Activated CD4-positive, alpha-beta T cell treated with anti-CD3 and anti-CD28 coated beads, Interleukin-2, amount 50 U/mL, for 16 hours (primary cell): ENCODE data around the gene FCRLA.
A peak's percentile ranks its signal among the peaks of the same experiment; 100 is the strongest.
"Not testable (repeated sequence)": the region's sequence is repeated elsewhere in the genome, so short reads cannot be mapped to it uniquely, and the experiment has no call there.

Experiments
- DNase-seq: peaks from one replicate; pipeline ENCODE4 v3.0.0-alpha.2; 2020

FCRLA gene, protein sequence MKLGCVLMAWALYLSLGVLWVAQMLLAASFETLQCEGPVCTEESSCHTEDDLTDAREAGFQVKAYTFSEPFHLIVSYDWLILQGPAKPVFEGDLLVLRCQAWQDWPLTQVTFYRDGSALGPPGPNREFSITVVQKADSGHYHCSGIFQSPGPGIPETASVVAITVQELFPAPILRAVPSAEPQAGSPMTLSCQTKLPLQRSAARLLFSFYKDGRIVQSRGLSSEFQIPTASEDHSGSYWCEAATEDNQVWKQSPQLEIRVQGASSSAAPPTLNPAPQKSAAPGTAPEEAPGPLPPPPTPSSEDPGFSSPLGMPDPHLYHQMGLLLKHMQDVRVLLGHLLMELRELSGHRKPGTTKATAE

DNA sequence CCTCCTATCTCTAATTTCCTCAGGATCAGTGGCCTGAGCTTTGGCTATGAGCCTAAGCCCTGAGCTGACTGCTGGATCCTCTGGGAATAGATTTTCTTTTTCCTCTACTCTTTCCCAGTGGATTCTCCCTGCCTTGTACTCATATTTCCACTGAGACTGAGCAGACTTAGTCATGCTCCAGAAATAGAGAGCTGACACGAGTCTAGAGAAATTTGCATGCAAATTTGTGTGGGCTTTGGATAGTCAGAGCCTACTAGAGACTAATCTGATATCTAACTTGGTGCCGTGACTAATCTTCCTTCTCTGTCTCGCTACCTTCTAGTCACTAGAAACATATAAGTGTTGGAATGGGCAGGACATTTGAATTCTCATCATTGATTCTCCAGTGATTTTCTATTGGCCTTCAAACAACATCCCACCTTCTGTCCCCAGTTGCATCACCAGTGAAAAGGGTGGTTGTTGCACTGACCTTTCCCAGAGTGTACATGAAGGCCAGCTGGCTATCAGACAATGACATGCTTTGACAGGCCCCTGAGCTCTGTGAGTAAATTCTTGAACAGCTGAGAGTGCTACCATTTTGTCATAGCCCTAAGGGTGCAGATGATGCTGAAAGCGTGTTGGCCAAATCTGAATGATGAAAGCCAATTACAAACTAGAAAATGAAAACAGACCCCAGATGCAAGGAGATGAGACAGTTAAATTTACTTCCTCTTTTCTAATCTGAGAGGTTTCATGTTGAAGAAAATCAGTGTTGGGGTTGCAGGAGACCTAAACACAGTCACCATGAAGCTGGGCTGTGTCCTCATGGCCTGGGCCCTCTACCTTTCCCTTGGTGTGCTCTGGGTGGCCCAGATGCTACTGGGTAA is at the start of gene FCRLA:
TSS of gene FCRLA (plus strand) at position 748 of the 866 bp plus-strand sequence. CDS start at position 784, 36 bp downstream.
- DNase-seq = no peak

DNA sequence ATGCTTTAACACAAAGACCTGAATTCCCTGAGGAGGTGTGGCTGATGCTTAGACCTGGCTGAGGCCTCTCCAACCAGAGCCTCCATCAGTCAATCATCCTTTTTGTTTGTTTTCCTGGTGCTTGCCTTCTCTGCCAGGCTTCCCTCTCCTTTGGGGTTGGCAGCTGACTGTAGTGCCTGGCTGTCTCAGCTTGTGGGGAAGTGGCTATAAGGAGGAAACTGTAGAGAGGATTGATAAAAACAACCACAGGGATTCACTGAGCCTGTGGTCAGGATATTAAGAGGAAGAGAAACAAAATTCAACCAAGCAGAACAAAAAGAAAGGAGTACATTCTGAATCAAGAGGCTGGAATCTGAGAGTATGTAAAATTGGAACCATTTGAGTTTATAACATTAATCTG is 48.5 kb upstream of the FCRLA start:
- not testable (repeated sequence) for DNase-seq

DNA sequence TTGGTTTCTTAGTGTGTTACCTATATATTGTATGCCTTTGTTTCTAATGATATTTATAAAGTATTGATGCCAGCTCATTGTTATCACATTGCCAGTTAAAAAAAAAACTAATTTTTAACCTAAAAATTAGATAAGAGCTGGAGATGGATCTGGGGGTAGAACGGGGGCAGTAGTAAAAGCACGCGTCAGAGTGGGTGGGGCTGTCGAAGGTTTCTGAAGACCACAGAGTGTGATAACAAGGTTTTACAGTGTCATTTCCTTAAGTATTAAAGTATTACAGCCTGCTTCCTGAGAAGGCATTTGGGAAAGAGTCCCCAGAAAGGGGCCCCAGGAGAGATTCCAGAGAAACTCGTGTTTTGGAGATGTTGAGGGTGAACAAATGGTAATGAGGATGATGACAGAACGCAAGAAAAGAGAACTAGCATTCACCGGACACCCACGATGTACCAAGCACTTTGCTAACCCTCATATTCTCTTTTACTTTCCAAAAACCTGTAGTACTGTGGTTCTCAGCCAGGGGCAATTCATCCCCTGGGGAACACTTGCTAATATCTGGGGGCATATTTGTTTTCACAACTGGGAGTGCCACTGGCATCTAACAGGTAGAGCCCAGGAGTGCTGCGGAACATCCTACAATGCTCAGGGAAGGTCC is 45.2 kb upstream of the FCRLA start:
- not testable (repeated sequence) for DNase-seq

DNA sequence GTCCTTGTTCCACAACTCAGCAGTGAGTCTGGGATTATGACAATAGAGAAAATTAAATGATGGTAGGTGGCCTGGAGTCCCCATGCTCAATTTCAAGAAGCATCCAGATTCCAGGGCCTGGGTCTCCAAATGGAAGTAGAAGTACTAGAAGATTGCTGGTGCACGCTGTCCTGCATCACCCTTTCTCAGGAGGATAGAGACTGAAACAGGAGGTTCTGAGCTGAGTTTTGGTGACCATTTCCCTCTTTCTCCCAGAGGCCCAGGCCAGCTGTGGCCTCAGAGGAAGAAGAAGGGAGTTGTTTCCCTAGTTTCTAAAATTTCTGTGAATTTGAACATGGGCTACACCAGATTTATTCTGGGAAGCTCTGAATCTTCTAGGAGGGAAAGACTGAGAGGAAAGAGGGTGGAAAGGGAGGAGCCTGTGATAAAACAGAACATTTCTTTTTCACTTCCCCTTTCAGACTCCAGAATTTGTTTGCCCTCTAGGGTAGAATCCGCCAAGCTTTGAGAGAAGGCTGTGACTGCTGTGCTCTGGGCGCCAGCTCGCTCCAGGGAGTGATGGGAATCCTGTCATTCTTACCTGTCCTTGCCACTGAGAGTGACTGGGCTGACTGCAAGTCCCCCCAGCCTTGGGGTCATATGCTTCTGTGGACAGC is 44.2 kb upstream of the FCRLA start, which contains the start of gene FCGR2B:
TSS of gene FCGR2B (plus strand) at position 460 of the 656 bp plus-strand sequence. CDS start at position 559, 99 bp downstream.
- DNase-seq = not testable (repeated sequence)

DNA sequence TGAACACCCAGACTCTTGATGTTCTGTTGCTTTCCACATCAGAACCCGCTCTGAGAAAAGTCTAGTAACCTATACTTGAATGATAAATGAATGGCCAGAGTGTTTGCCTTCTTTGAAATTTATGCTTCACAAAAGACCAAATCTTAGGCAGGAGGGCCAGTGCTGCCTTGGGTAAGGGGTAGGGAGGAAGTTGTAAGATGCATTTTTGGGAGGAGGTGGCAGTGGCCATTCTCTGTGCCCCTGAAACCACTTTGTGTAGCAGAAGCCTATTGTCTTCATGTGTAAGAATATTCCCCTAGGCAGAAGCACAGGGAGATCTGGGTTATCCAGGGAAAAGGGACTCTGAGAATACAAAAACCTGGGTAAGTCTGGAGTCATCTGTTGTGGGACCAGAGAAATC is 43.5 kb upstream of the FCRLA start:
- DNase-seq = not testable (repeated sequence)

DNA sequence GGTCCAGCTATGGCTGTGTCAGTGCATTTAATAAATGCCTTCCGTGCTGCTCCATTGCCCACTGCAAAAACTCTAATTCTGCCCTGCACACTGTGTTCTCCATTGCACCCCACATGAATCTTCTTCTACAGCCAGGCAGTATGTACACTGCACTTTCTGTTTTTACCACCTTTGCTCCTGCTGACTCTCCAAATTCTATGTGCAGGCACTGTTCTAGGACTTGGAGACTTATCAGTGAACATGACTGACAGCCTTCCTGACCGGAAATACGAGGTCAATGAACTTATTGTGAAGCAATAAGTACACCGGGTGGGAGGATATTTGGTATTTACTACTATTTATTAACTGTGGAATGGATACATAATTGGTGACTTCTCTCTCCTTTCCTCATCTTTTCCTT is 42.3 kb upstream of the FCRLA start:
- not testable (repeated sequence) for DNase-seq

DNA sequence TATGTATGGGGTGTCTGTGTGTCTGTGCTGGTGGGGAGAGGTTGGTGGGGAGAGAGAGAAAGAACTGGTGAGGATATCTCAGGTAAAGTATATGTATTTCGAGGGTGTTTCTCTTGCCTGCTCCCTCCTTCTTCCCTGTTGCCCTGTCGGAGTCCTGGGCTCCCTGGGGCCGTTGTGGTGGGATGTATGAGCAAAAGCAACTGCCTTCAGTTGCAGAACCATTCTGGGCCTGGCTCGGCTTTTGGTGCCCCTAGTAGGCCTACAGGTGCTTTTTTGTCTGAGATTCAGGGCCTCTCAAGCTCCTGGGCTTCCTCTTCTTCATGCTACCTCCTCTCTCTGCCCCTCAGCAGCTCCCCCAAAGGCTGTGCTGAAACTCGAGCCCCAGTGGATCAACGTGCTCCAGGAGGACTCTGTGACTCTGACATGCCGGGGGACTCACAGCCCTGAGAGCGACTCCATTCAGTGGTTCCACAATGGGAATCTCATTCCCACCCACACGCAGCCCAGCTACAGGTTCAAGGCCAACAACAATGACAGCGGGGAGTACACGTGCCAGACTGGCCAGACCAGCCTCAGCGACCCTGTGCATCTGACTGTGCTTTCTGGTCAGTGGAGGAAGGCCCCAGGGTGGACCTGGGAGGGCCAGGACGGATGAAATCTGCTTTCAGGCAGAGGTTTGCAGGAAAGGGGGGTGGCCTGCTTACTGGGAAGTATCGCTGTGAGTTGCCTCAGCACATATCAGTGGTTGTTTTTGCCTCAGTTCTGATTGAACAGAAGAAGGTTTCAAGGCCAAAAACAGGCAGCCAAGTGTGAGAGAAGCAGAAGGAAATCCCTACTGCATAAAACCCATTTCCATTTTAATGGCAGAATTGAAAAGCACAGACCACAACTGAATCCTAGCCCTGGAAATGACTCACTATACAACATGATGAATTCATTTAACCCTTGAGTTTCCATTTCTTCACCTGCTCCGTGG is 35.7 kb upstream of the FCRLA start:
- DNase-seq = peak; percentile 29

DNA sequence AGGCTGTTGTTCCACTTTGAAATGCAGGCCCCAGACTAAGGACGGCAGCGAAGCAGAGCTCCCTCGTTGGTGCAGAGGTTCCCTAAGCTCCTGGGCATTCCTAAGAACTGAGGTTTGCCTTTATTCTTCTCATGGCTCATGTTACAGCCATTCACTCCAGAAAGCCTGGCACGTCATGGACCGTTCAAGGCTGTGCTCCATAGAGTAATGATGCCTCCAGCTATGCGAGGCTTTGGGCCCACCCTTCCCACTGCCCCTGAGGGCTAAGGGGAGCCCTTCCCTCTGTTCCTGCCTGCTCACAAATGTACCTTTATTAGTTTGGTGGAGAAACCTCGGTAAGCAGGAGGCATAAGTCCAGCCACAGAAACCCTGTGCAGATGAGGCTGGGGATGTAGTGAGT is 33.6 kb upstream of the FCRLA start:
- not testable (repeated sequence) for DNase-seq

DNA sequence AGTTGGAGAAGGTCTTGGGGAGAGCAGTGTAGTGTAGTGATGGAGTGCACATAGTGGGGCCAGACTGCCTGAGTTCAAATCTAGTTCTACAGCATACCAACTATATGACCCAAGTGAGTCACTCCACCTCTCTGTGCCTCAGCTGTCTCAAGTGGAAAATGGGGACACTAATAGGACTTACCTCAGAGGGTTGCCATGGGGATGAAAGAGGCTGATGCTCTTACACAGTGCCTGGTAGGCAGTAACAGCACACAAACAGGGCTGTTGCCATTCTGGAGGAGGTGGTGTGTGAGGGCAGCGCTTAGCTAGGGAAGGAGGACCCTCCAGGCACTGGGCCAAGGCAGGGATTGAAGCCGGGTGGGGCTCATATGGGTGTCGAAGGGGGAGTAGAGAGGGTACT is 32.6 kb upstream of the FCRLA start:
- not testable (repeated sequence) for DNase-seq

DNA sequence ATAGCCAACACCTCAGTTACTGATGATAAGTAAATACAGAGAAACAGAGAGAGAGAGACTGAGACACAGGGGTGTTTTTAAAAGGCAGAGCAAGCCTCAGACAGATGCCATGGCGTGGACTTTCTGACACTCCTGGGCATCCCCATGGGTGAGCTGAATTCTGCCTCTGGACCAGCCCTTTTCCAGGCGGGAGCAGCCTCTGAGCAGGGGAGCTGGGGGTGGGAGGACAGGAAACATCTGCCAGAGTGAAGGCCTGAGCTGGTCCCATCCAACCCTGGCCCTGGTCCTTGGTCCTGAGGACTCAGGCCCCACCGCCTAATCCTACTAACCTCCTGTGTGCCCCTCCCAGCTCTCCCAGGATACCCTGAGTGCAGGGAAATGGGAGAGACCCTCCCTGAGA is 32.1 kb upstream of the FCRLA start:
- not testable (repeated sequence) for DNase-seq

DNA sequence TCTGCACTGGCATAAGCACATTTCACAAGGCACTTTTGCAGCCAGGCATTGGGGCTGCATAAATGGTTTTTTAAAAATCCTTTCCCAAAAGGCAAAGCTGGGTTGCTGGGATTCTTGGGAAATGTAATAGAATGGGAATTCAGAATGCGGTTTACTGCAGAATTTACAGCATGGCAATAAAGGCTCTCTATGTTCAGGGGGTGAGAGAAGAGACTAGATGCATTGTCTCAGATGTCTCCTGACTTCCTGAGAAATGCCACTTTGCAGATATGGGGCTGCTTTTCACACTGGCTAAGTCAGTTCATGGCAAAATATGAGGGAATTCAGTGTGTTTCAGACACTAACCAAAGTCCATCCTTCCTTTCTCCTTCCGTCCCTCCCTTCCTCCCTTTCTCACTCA is 30.6 kb upstream of the FCRLA start:
- no peak for DNase-seq

DNA sequence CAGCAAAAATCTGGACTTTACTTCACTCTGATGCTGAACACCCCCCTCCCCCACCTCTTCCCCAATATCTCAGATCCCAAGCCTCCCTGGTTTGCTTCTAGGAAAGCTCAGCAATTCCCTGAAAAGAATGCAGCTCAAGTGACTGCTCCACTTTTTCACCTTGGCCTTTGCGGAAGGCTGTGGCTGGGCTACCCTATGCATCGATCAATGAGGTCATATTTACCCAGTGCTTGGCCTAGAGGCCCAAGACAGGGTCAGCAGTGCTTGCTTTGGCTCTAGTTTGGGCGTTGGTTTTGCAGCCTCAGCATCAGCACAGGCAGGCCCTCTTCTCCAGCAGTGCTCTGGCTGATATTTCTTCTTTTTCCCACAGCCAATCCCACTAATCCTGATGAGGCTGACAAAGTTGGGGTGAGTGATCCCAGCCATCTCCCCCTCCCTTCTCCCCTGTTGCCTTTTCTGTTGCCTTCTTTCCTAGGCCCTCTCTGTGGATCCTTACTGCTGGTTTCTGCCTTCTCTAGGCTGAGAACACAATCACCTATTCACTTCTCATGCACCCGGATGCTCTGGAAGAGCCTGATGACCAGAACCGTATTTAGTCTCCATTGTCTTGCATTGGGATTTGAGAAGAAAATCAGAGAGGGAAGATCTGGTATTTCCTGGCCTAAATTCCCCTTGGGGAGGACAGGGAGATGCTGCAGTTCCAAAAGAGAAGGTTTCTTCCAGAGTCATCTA is 29.9 kb upstream of the FCRLA start:
- no peak for DNase-seq

DNA sequence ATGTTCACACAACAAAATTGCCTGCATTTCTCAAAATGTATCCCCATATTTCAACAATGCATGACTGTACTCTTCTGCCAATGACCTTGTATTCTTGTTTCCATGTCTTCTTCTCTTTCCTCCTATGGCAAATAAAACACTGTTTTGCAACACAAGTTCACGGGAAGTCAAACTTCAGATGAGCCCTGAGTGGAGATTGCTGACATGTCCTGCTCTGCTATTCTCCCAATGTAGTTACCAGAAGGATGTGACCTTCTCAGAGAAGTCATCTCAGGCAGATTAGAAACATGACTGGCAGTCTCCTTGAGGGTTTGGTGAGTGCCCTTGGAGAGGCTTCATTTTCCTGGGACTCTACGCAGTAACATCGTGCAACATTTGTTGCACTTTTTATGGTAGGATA is 28.5 kb upstream of the FCRLA start:
- DNase-seq = no peak

DNA sequence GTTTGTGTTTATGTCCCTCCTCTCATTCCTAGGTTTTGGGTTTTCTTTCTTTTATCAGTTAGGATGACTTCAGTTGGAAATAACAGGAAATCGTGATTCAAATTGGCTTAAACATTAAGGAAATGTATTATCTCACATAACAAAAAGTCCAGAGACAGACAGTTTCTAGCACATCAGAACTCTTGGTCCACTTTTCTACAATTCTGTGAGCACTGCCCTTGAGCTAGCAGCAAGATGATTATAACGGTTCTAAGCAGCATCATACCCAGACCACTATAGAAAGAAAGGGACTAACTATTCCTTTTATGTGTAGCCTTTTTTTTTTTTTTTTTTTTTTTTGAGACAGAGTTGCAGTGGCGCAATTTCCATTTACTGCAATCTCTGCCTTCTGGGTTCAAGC is 25.1 kb upstream of the FCRLA start:
- DNase-seq = no peak

DNA sequence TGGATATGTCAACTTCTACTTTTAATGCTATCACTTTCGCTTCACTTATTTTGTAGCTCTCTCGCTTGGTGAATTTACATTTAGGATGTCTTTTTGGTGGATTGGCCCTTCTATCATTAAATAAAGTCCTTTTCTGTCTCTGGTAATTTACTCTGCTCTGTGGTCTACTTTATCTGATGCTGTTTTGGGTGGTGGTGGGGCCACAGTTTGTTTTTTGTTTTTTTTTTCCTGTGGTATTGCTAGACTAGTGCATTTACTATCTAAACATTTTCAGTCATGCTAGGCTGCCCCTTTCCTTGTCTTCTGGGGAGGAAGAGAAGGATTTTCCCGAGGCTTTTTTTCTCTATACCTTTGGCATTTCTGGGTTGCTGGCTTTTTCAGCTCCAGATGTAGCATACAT is 18.1 kb upstream of the FCRLA start:
- no peak for DNase-seq

DNA sequence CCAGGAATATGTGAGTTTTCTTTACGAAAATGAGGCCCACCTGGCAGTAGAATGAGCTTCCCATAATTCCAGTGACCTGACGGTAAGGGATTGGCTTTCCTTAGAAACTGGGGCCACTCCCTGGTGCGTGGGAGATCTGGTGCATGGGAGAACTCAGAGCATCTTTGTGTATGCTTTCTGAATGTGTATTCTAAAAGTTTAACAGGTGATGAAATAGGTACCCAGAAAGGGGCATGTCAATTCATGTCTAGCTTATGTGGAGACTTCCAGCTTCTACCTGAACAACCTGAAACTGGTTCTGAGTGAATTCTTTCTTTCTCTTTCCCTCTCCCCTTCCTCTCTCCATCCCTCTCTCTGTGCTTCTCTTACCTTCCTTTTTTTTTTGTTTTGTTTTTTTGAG is 15.2 kb upstream of the FCRLA start:
- DNase-seq = no peak

DNA sequence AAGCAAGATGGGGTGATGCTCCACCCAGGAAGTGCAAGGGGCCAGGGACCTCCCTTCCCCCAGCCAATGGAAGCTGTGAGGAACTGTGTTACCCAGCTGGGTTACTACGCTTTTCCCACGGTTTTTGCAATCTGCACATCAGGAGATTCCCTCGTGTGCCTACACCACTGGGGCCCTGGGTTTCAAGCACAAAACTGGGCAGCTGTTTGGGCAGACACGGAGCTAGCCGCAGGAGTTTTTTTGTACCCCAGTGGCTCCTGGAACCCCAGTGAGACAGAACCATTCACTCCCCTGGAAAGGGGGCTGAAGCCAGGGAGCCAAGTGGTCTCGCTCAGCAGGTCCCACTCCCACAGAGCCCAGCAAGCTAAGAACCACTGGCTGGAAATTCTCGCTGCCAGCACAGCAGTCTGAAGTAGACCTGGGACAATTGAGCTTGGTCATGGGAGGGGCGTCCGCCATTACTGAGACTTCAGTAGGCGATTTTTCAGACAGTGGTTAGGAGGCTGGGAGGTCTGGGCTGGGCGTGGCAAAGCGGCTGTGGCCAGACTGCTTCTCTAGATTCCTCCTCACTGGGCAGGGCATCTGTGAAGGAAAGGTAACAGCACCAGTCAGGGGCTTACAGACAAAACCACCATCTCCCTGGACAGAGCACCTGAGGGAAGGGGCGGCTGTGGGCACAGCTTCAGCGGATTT is 13.9 kb upstream of the FCRLA start:
- DNase-seq = not testable (repeated sequence)

DNA sequence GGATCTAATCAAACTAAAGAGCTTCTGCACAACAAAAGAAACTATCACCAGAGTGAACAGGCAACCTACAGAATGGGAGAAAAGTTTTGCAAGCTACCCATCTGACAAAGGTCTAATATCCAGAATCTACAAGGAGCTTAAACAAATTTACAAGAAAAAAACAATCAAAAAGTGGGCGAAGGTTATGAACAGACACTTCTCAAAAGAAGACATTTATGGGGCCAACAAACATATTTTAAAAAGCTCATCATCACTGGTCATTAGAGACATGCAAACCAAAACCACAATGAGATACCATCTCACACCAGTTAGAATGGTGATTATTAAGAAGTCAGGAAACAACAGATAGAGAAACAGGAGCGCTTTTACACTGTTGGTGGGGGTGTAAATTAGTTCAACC is 8.7 kb upstream of the FCRLA start:
- not testable (repeated sequence) for DNase-seq

DNA sequence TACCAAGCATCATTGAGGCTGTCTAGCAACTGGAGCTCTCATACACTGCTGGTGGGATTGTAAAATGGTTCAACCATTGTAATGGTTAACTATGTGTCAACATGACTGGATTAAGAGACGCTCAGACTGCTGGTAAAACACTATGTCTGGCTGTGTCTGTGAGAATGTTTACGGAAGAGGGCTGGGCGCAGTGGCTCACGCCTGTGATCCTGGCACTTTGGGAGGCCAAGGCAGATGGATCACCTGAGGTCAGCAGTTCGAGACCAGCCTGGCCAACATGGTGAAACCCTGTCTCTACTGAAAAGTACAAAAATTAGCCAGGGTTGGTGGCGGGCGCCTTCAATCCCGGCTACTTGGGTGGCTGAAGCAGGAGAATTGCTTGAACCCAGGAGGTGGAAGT is 4.8 kb upstream of the FCRLA start:
- DNase-seq = no peak

DNA sequence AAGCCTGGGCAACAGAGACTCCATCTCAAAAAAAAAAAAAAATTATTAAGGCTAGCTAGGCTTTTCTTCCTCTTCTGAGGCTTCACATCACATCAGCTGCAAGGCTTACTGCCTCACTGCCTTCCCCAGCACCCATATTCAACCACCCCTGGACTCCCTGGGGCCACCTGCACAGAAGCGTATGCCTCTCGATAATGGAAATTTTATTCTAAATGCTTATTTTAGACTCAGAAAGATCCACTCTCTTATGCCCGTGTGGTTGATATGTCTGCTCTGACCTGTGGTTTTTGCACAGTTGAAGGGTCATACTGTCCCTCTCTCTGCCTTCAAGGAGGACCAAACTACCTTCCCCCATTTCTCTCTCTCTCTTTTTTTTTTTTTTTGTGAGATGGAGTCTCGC is 1.5 kb upstream of the FCRLA start:
- no peak for DNase-seq
